IMR-90 (cell line): Measurements from ENCODE around the gene PRR19. TPM values are rescaled to one million over a fixed set of nuclear protein-coding genes. Genes with fewer than 3 reads are reported as not detected.
"Not testable (repeated sequence)": the region's sequence is repeated elsewhere in the genome, so short reads cannot be mapped to it uniquely, and the experiment has no call there.

Source experiments
- ATAC-seq: fragments of 200-7000 bp; cut with Tn5 transposase; 2 replicates; pipeline ENCODE4 v1.9.1; 2020; ENCODE audit warnings: low read depth, mild to moderate bottlenecking, moderate library complexity
- BruUV-seq: library from RNA; stranded (reverse); fragments of 400-500 nt; replicated peaks from 2 replicates; lab custom pipeline; 2021; lab: Mats Ljungman, UMichigan
- CTCF ChIA-PET: fragments of 300-600 bp; formaldehyde crosslinking; extraction: SDS; loops from one replicate; lab custom pipeline; 2021; ENCODE audit warnings: antibody characterized with exemption; lab: Yijun Ruan, JAX
- POLR2A ChIA-PET: fragments of 300-600 bp; sonication (Branson Sonifier 250); formaldehyde crosslinking; loops from one replicate; lab custom pipeline; 2022; ENCODE audit warnings: antibody characterized with exemption; ENCODE audit not compliant: unreplicated experiment; lab: Charles Lee
- DNase-seq: peaks from one replicate; pipeline ENCODE4 v3.0.0; 2013
- H2AFZ ChIP-seq: replicated peaks from 2 replicates; pipeline ENCODE3; 2013; ENCODE audit warnings: low read length, mild to moderate bottlenecking; ENCODE audit not compliant: poor library complexity
- H2AK5ac ChIP-seq: 2 replicates; pipeline ENCODE4 v1.6.1; 2013; ENCODE audit warnings: low read depth, low read length, inconsistent platforms
- H2AK9ac ChIP-seq: replicated peaks from 2 replicates; pipeline ENCODE3; 2013; ENCODE audit warnings: mild to moderate bottlenecking, low read depth, low read length, moderate library complexity; ENCODE audit not compliant: poor library complexity
- H2BK120ac ChIP-seq: 2 replicates; pipeline ENCODE4 v1.6.1; 2013; ENCODE audit warnings: low read depth, low read length, inconsistent platforms
- H2BK15ac ChIP-seq: 3 replicates; pipeline ENCODE4 v1.6.1; 2013; ENCODE audit warnings: low read depth, low read length, inconsistent platforms
- H2BK20ac ChIP-seq: 2 replicates; pipeline ENCODE4 v1.6.1; 2013; ENCODE audit warnings: low read depth, mild to moderate bottlenecking, inconsistent platforms, low read length, moderate library complexity
- H2BK5ac ChIP-seq: 2 replicates; pipeline ENCODE4 v1.6.1; 2013; ENCODE audit warnings: mild to moderate bottlenecking, low read depth, low read length, inconsistent platforms; ENCODE audit not compliant: poor library complexity, severe bottlenecking
- H3K14ac ChIP-seq: replicated peaks from 2 replicates; pipeline ENCODE4 v1.6.1; 2013; ENCODE audit warnings: low read depth, low read length, inconsistent platforms
- H3K18ac ChIP-seq: 2 replicates; pipeline ENCODE4 v1.6.1; 2013; ENCODE audit warnings: low read depth, low read length, control low read depth
- H3K23ac ChIP-seq: 2 replicates; pipeline ENCODE4 v1.6.1; 2013; ENCODE audit warnings: low read depth, low read length, inconsistent platforms
- H3K27ac ChIP-seq: 2 replicates; pipeline ENCODE4 v1.5.1; 2013; ENCODE audit warnings: mild to moderate bottlenecking, control low read depth, low read length; ENCODE audit not compliant: insufficient read depth
- H3K27me3 ChIP-seq: 2 replicates; pipeline ENCODE4 v1.6.1; 2013; ENCODE audit warnings: low read length; ENCODE audit not compliant: control insufficient read depth, insufficient read depth
- H3K36me3 ChIP-seq: 2 replicates; pipeline ENCODE4 v1.6.1; 2013; ENCODE audit warnings: low read length, mixed read lengths; ENCODE audit not compliant: control insufficient read depth, insufficient read depth
- H3K4ac ChIP-seq: 2 replicates; pipeline ENCODE4 v1.6.1; 2013; ENCODE audit warnings: low read depth, low read length, inconsistent platforms
- H3K4me1 ChIP-seq: 2 replicates; pipeline ENCODE4 v1.6.1; 2013; ENCODE audit warnings: low read length, mixed read lengths; ENCODE audit not compliant: control insufficient read depth, insufficient read depth
- H3K4me2 ChIP-seq: 2 replicates; pipeline ENCODE4 v1.6.1; 2013; ENCODE audit warnings: low read depth, mild to moderate bottlenecking, control low read depth, low read length, moderate library complexity
- H3K4me3 ChIP-seq: 2 replicates; pipeline ENCODE4 v1.5.1; 2013; ENCODE audit warnings: low read depth, mild to moderate bottlenecking, control low read depth, low read length, moderate library complexity; ENCODE audit not compliant: insufficient read depth
- H3K56ac ChIP-seq: 2 replicates; pipeline ENCODE4 v1.6.1; 2013; ENCODE audit warnings: low read length, inconsistent platforms; ENCODE audit not compliant: insufficient read depth; ENCODE audit errors: extremely low read depth
- H3K79me1 ChIP-seq, 2 experiments: 2 replicates each; pipeline ENCODE4 v1.6.1; 2013; ENCODE audit warnings: low read length in 2 of 2, inconsistent platforms in 1 of 2, low read depth in 1 of 2
- H3K9ac ChIP-seq: 2 replicates; pipeline ENCODE4 v1.6.1; 2013; ENCODE audit warnings: low read depth, low read length, control low read depth
- H3K9me1 ChIP-seq: 2 replicates; pipeline ENCODE4 v1.6.1; 2013; ENCODE audit warnings: low read length, inconsistent platforms; ENCODE audit not compliant: insufficient read depth
- H3K9me3 ChIP-seq: 2 replicates; pipeline ENCODE4 v1.6.1; 2013; ENCODE audit warnings: low read length; ENCODE audit not compliant: control insufficient read depth, insufficient read depth
- H4K20me1 ChIP-seq: 2 replicates; pipeline ENCODE4 v1.6.1; 2013; ENCODE audit warnings: low read length, inconsistent platforms; ENCODE audit not compliant: insufficient read depth
- H4K5ac ChIP-seq: 2 replicates; pipeline ENCODE4 v1.6.1; 2013; ENCODE audit warnings: mild to moderate bottlenecking, low read depth, low read length, control low read depth
- H4K8ac ChIP-seq, 2 experiments: 2 replicates each; pipeline ENCODE4 v1.6.1; 2013; ENCODE audit warnings: low read depth in 2 of 2, low read length in 2 of 2, control low read depth in 1 of 2, inconsistent platforms in 1 of 2
- H4K91ac ChIP-seq: 2 replicates; pipeline ENCODE4 v1.6.1; 2013; ENCODE audit warnings: low read depth, low read length, inconsistent platforms; ENCODE audit not compliant: insufficient read depth
- BHLHE40 ChIP-seq: fragments of 150-350 bp; IDR thresholded peaks from 2 replicates; pipeline ENCODE4 v1.6.1; 2016; ENCODE audit warnings: mild to moderate bottlenecking, low read depth, low read length
- CEBPB ChIP-seq: IDR thresholded peaks from 2 replicates; pipeline ENCODE4 v1.6.1; 2012; ENCODE audit warnings: low read depth, low read length, improper control_type of control experiment
- CHD1 ChIP-seq: IDR thresholded peaks from 2 replicates; pipeline ENCODE4 v1.6.1; 2012; ENCODE audit warnings: low read depth, low read length, improper control_type of control experiment
- ELK1 ChIP-seq: fragments of 150-350 bp; IDR thresholded peaks from 2 replicates; pipeline ENCODE4 v1.6.1; 2016; ENCODE audit warnings: low read depth, mild to moderate bottlenecking, low read length, moderate library complexity, borderline replicate concordance
- MAFK ChIP-seq: IDR thresholded peaks from 2 replicates; pipeline ENCODE4 v1.6.1; 2012; ENCODE audit warnings: low read depth, low read length, improper control_type of control experiment
- POLR2A ChIP-seq: IDR thresholded peaks from 2 replicates; pipeline ENCODE4 v1.6.1; 2012; ENCODE audit warnings: mild to moderate bottlenecking, low read depth, low read length
- SMC3 ChIP-seq: fragments of 150-350 bp; IDR thresholded peaks from 2 replicates; pipeline ENCODE4 v1.6.1; 2016; ENCODE audit warnings: low read depth, mild to moderate bottlenecking, antibody characterized with exemption, low read length, moderate library complexity
- WGBS, 2 experiments: methylation state at CpG; one replicate each; pipeline versions ENCODE4 v1.1.5 to v1.1.7; 2013; ENCODE audit warnings: missing lambda C conversion rate in 2 of 2; ENCODE audit not compliant: insufficient read length in 1 of 2; ENCODE audit errors: extremely low coverage in 2 of 2; 5-methylcytosine and 5-hydroxymethylcytosine counted together
- dilution Hi-C: fragments of 300-500 bp; cut with HindIII; formaldehyde crosslinking; loops from one replicate; pipeline ENCODE4 v1.14.3; 2018; ENCODE audit warnings: low sequenced_read_pairs; ENCODE audit not compliant: unreplicated experiment
- in situ Hi-C: fragments of 300-500 bp; cut with MboI; formaldehyde crosslinking; loops from 3 replicates; pipeline ENCODE4 v1.14.3; 2019; ENCODE audit warnings: low sequenced_read_pairs, inconsistent platforms, mixed read lengths
- intact Hi-C: fragments of 100-400 bp; cut with micrococcal nuclease; formaldehyde crosslinking; loops from 2 replicates; pipeline ENCODE4 v1.10.0; 2022
- polyA plus RNA-seq, 3 experiments: library from polyadenylated mRNA; depleted of rRNA; stranded (reverse); fragments of >200 nt; gene quantifications; 2 replicates each; pipeline ENCODE4 v1.2.3, GENCODE V29; 2012; ENCODE audit warnings: low replicate concordance in 1 of 3
- total RNA-seq: library from RNA; depleted of rRNA; stranded (reverse); fragments of >200 nt; gene quantifications from 2 replicates; pipeline ENCODE4 v1.2.3, GENCODE V29; 2012

Gene PRR19
- total and polyA plus RNA-seq, 2 of the 4 experiments (the other 2 are of a cell fraction) = 0.36 to 1.6 TPM

- Histone ChIP-seq H3K4ac (no peak overlapping the region), H3K27me3 (no peaks in the 10 kb centered on the region), H3K4me1 (no peaks in the 10 kb centered on the region), H4K91ac (no peak overlapping the region), H3K27ac (no peak overlapping the region), H4K20me1 (peaks cover 10% of the 10 kb centered on the region), H3K23ac (no peak overlapping the region), H3K9me3 (no peaks in the 10 kb centered on the region), H3K14ac (no peak overlapping the region), H4K8ac (no peak overlapping the region), H2BK120ac (no peak overlapping the region), H2BK15ac (no peak overlapping the region), H4K5ac (no peak overlapping the region), H3K9me1 (peaks cover 2% of the 10 kb centered on the region; the same call in 1 of the 2 replicates), H2AK5ac (no peak overlapping the region), H2BK5ac (no peak overlapping the region), H2BK20ac (no peak overlapping the region), H2AK9ac (no peak overlapping the region), H3K4me2 (no peak overlapping the region), H3K4me3 (no peak overlapping the region), H3K18ac (no peak overlapping the region), H3K79me1 (peaks cover 0 to 11% of the 10 kb centered on the region in 2 experiments; a peak in 3 of 4 replicates), H3K36me3 (peaks cover 21% of the 10 kb centered on the region), H2AFZ (no peak overlapping the region), H3K9ac (no peak overlapping the region), H3K56ac (no peak overlapping the region)
- no TSS peak for BruUV-seq
- WGBS, 2 experiments = 95% methylated on average over 9 of the region's 19 CpGs; no CpG with 5 or more reads in 1 of the 2 experiments
- dilution Hi-C loops = no loop called here
- TF ChIP-seq SMC3 (no peak), ELK1 (no peak), POLR2A (no peak), MAFK (no peak), CHD1 (no peak), BHLHE40 (no peak), CEBPB (no peak)
- CTCF ChIA-PET = no interaction called here
- POLR2A ChIA-PET = no interaction called here
- DNase-seq (no peak), ATAC-seq (no peak)
- in situ Hi-C loops = no loop called here
- intact Hi-C loops = no loop called here
These were observed 34.0 kb downstream of the PRR19 start for GRCh38 chr19:42335971-42336370.

- POLR2A ChIA-PET = not testable (repeated sequence)
- WGBS, 2 experiments = no CpG with 5 or more reads among the region's 7 CpGs
These were observed 37.4 kb downstream of the PRR19 start for GRCh38 chr19:42339126-42339860.

More at GRCh38 chr19:42339126-42339860, 37.4 kb downstream of the PRR19 start:
- H4K8ac ChIP-seq, H4K20me1 ChIP-seq, H3K4me3 ChIP-seq, H3K79me1 ChIP-seq, H4K91ac ChIP-seq, H2BK20ac ChIP-seq, H2AK5ac ChIP-seq, H3K27me3 ChIP-seq, H3K4ac ChIP-seq, BruUV-seq, dilution Hi-C loops, H3K4me2 ChIP-seq, H3K18ac ChIP-seq, H3K9me1 ChIP-seq, H3K23ac ChIP-seq, ATAC-seq, H2BK5ac ChIP-seq, H2AK9ac ChIP-seq, H3K9me3 ChIP-seq, in situ Hi-C loops, H3K56ac ChIP-seq, H2BK120ac ChIP-seq, H3K9ac ChIP-seq, H3K27ac ChIP-seq, H3K14ac ChIP-seq, H3K4me1 ChIP-seq, H2AFZ ChIP-seq, H2BK15ac ChIP-seq, H4K5ac ChIP-seq, intact Hi-C loops, DNase-seq: not testable (repeated sequence)
- H3K36me3 ChIP-seq = peaks cover 27% of the 10 kb centered on the region
- CTCF ChIA-PET = interaction anchor here (1.0 kb wide), 1 partner anchor 8 kb away, joined by 4 read pairs; no protein-coding TSS in a partner anchor
